Measurements from ENCODE around the gene ELOVL3.
"Not testable (repeated sequence)": the region's sequence is repeated elsewhere in the genome, so short reads cannot be mapped to it uniquely, and the experiment has no call there.

ELOVL3 gene

GRCh38 chr10:102225646-102226541, at the start of gene ELOVL3:
TSS of gene ELOVL3 (plus strand) at chr10:102226299. CDS start at chr10:102226549, 250 bp downstream.
- peak; percentile 43 to 65 for DNase-seq

- no peak for DNase-seq
Measured at GRCh38 chr10:102184606-102185005, 41.5 kb upstream of the ELOVL3 start.

GRCh38 chr10:102185272-102185671, 40.8 kb upstream of the ELOVL3 start:
- no peak for DNase-seq

GRCh38 chr10:102185811-102186527, 40.1 kb upstream of the ELOVL3 start:
- DNase-seq, result no peak

- no peak for DNase-seq
Measured at GRCh38 chr10:102188298-102188940, 37.7 kb upstream of the ELOVL3 start.

- not testable (repeated sequence) for DNase-seq
Measured at GRCh38 chr10:102188941-102189898, 36.9 kb upstream of the ELOVL3 start.

- no peak for DNase-seq
Measured at GRCh38 chr10:102191956-102192355, 34.1 kb upstream of the ELOVL3 start.

- DNase-seq, result no peak
Measured at GRCh38 chr10:102195296-102195870, 30.7 kb upstream of the ELOVL3 start.

- DNase-seq, result no peak
Measured at GRCh38 chr10:102196893-102197292, 29.2 kb upstream of the ELOVL3 start.

- DNase-seq, result no peak
Measured at GRCh38 chr10:102198027-102198426, 28.1 kb upstream of the ELOVL3 start.

- DNase-seq, result no peak
Measured at GRCh38 chr10:102200751-102201640, 25.1 kb upstream of the ELOVL3 start.

- no peak for DNase-seq
Measured at GRCh38 chr10:102202386-102202785, 23.7 kb upstream of the ELOVL3 start.

- DNase-seq, result no peak
Measured at GRCh38 chr10:102208311-102209035, 17.6 kb upstream of the ELOVL3 start.

- DNase-seq, result no peak
Measured at GRCh38 chr10:102211615-102212299, 14.3 kb upstream of the ELOVL3 start.

- not testable (repeated sequence) for DNase-seq
Measured at GRCh38 chr10:102213599-102213998, 12.5 kb upstream of the ELOVL3 start.

GRCh38 chr10:102219370-102219769, 6.7 kb upstream of the ELOVL3 start:
- no peak for DNase-seq

- no peak for DNase-seq
Measured at GRCh38 chr10:102220612-102221011, 5.5 kb upstream of the ELOVL3 start.

GRCh38 chr10:102222797-102223196, 3.3 kb upstream of the ELOVL3 start:
- DNase-seq, result no peak

- DNase-seq, result no peak
Measured at GRCh38 chr10:102226542-102226870, 407 bp downstream of the ELOVL3 start.

GRCh38 chr10:102227050-102227449, 951 bp downstream of the ELOVL3 start:
- DNase-seq, result peak in 1 of 2 donors; percentile 17
